ENCODE results near the gene ZNF407. TPM values are rescaled to one million over a fixed set of nuclear protein-coding genes. Genes with fewer than 3 reads are reported as not detected.

Gene ZNF407
- total and polyA plus RNA-seq, 10 donors, result 2.0 to 41.0 (median 26.3) TPM

DNA sequence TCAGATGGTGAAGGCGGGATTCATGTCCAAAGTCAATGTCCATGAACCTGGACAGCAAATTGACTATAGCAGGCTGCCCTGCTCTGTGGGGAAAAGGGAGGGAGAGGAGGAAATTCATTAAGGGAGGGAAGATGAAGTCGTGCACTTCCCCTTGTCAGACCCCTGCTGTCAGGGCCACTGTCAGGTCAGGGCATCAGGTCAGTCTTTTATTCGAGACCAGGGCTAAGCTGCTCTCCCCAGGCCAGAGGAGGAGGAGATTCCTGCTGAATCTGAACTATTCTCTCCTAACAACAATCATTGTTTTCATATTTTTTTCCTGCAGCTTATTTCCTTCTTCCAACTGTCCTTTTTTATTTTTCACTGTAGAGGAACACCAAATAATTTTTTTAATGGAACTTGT, 46.2 kb upstream of the ZNF407 start:
- H3K4me3 ChIP-seq, result no peak overlapping the region
- H3K36me3 ChIP-seq, result no peaks in the 10 kb centered on the region
- intact Hi-C loops (cut with DNase I; ENCODE audit: low total_unique reads), result loop anchor here (5.0 to 10.0 kb wide), 3 partner anchors 57 to 354 kb away; partner anchors contain the start of gene CNDP2
- WGBS, 5 donors, result 17 to 52% (median 46%) methylated on average over 3 of the region's 3 CpGs
- TF ChIP-seq POLR2AphosphoS5 (IDR thresholded peaks at IDR 0.05), result no peak
- no peak for TF ChIP-seq POLR2A (IDR thresholded peaks at IDR 0.05)
- TF ChIP-seq, protein P1, sequence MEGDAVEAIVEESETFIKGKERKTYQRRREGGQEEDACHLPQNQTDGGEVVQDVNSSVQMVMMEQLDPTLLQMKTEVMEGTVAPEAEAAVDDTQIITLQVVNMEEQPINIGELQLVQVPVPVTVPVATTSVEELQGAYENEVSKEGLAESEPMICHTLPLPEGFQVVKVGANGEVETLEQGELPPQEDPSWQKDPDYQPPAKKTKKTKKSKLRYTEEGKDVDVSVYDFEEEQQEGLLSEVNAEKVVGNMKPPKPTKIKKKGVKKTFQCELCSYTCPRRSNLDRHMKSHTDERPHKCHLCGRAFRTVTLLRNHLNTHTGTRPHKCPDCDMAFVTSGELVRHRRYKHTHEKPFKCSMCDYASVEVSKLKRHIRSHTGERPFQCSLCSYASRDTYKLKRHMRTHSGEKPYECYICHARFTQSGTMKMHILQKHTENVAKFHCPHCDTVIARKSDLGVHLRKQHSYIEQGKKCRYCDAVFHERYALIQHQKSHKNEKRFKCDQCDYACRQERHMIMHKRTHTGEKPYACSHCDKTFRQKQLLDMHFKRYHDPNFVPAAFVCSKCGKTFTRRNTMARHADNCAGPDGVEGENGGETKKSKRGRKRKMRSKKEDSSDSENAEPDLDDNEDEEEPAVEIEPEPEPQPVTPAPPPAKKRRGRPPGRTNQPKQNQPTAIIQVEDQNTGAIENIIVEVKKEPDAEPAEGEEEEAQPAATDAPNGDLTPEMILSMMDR (IDR thresholded peaks at IDR 0.05 in 8 of 11, conservative IDR thresholded peaks at IDR 0.05 in 3 of 11), result no peak
- H3K27me3 ChIP-seq (replicated peaks in 1 of 7), result peaks cover 0 to 10% (median 0%) of the 10 kb centered on the region in 7 donors
- DNase-seq, result no peak
- peaks cover 5 to 27% (median 21%) of the 10 kb centered on the region in 8 donors for H3K9me3 ChIP-seq
- peaks cover 0 to 17% (median 10%) of the 10 kb centered on the region in 6 donors for H3K4me1 ChIP-seq
- no peak overlapping the region for H3K27ac ChIP-seq

DNA sequence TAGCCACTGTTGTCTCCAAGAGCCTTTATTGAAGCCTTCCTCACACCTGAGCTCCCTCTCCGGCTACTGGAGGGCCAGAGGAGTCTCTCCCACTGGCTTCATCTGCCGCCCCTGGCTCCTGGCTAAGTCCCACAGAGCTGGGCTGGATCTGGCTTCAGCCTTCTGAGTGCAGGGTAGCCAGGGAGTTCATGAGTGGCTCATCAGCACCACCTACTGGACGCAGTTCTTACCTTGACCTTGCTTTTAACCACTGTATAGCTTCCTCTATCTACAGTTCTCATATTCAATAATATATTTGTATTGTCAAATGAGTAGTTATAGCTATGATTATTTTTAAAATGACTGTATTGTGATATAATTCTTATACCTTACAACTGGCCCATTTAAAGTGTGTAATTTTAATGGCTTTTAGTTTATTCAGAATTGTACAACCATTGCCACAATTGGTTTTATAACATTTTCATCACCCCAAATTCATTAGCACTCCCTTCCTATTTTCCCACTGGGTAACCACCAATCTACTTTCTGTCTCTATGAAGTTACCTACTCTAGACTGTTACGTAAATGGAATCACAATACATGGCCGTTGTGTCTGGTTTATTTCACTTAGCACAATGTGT, 45.6 kb upstream of the ZNF407 start:
- DNase-seq, result peak; percentile 86
- peaks cover 0 to 17% (median 7%) of the 10 kb centered on the region in 6 donors for H3K4me1 ChIP-seq
- no peak for TF ChIP-seq POLR2AphosphoS5 (IDR thresholded peaks at IDR 0.05)
- TF ChIP-seq, protein P1 (IDR thresholded peaks at IDR 0.05 in 8 of 11, conservative IDR thresholded peaks at IDR 0.05 in 3 of 11), result peak; percentile 45 to 88 (median 81)
- H3K36me3 ChIP-seq, result no peaks in the 10 kb centered on the region
- peaks cover 5 to 27% (median 21%) of the 10 kb centered on the region in 8 donors for H3K9me3 ChIP-seq
- peaks cover 0 to 16% (median 0%) of the 10 kb centered on the region in 7 donors for H3K27me3 ChIP-seq (replicated peaks in 1 of 7)
- no peak overlapping the region for H3K4me3 ChIP-seq
- no peak overlapping the region for H3K27ac ChIP-seq
- intact Hi-C loops (cut with DNase I; ENCODE audit: low total_unique reads), result loop anchor here (5.0 to 10.0 kb wide), 3 partner anchors 57 to 355 kb away; partner anchors contain the start of gene CNDP2
- WGBS, 5 donors, result 24 to 35% (median 26%) methylated on average over 5 of the region's 5 CpGs

DNA sequence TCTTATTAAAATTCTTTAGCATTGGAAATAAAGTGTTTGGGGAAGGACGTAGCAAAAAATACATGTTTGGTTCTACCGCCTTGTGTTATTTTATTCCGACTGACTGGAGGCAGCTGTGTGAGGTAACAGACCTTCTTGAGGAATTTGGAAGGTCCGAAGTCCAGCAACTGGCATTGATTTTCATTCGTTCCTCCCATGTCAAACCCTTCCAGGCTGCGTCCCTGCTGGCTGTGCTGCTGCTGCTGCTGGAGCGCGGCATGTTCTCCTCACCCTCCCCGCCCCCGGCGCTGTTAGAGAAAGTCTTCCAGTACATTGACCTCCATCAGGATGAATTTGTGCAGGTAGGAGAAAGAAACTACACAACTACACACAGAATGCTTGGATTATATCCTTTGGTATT, 41.5 kb upstream of the ZNF407 start:
- Histone ChIP-seq H3K27me3 (replicated peaks in 1 of 7) (peaks cover 0 to 25% (median 0%) of the 10 kb centered on the region in 7 donors), H3K4me3 (no peak overlapping the region), H3K9me3 (no peaks in the 10 kb centered on the region), H3K4me1 (peaks cover 0 to 9% (median 4%) of the 10 kb centered on the region in 6 donors), H3K27ac (no peak overlapping the region), H3K36me3 (no peaks in the 10 kb centered on the region)
- intact Hi-C loops (cut with DNase I; ENCODE audit: low total_unique reads), result loop anchor here (10.0 kb wide), 1 partner anchor 61 kb away; the partner anchor contains the start of gene CNDP2
- no peak for TF ChIP-seq POLR2AphosphoS5 (IDR thresholded peaks at IDR 0.05)
- DNase-seq, result no peak
- 90 to 95% (median 91%) methylated on average over 11 of the region's 11 CpGs for WGBS, 5 donors

DNA sequence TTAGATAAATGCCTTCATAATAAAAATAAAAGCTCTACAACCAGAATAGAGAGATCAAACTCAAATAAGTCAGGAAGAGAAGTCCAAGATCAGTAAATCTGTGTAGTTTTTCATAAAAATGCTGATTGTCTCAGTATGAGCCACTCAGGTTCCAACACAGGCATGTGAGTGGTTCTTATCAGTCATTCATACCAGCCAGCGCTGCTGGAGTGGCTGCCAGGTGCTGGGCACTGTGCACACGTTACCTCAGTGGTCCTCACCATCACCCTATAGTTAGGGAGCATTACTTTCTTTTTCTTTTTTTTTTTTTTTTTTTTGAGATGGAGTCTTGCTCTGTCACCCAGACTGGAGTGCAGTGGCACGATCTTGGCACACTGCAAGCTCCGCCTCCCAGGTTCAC, 39.6 kb upstream of the ZNF407 start:
- WGBS, 5 donors, result 66 to 90% (median 84%) methylated on average over 4 of the region's 4 CpGs
- Histone ChIP-seq H3K27me3 (replicated peaks in 1 of 7) (peaks cover 0 to 25% (median 0%) of the 10 kb centered on the region in 7 donors), H3K27ac (no peak overlapping the region), H3K36me3 (no peaks in the 10 kb centered on the region), H3K9me3 (no peaks in the 10 kb centered on the region), H3K4me3 (no peak overlapping the region), H3K4me1 (no peaks in the 10 kb centered on the region)
- TF ChIP-seq, protein P1 (IDR thresholded peaks at IDR 0.05 in 8 of 11, conservative IDR thresholded peaks at IDR 0.05 in 3 of 11), result no peak
- no peak for TF ChIP-seq POLR2A (IDR thresholded peaks at IDR 0.05)
- no peak for TF ChIP-seq POLR2AphosphoS5 (IDR thresholded peaks at IDR 0.05)
- DNase-seq, result no peak
- intact Hi-C loops (cut with DNase I; ENCODE audit: low total_unique reads), result loop anchor here (10.0 kb wide), 1 partner anchor 63 kb away; the partner anchor contains the start of gene CNDP2
